ENCODE measurements around the gene RPS18.

GRCh38 chr6:33296797-33297405, 25.0 kb downstream of the RPS18 start:
- TF ChIP-seq CTCF (conservative IDR thresholded peaks at IDR 0.05 in 1 of 2, IDR thresholded peaks at IDR 0.05 in 1 of 2; ENCODE audit: low read depth in 1 of 2, low read length in 2 of 2) (no peak), EZH2 (IDR thresholded peaks at IDR 0.05; ENCODE audit: low read length, missing control alignments) (no peak)

Measured in fibroblast of lung (primary cell).